Stimulated activated CD8-positive, alpha-beta memory T cell treated with anti-CD3 and anti-CD28 coated beads, Interleukin-2, amount 100 ng/mL, for 48 hours (primary cell): ENCODE data around the gene SCNN1A.
"Not testable (repeated sequence)": the region's sequence is repeated elsewhere in the genome, so short reads cannot be mapped to it uniquely, and the experiment has no call there.

ENCODE experiments used
- DNase-seq, 2 donors: peaks; one replicate each; pipeline ENCODE4 v3.0.0-alpha.2; 2020; ENCODE audit warnings: low read depth in 2 of 2

Gene SCNN1A

DNA sequence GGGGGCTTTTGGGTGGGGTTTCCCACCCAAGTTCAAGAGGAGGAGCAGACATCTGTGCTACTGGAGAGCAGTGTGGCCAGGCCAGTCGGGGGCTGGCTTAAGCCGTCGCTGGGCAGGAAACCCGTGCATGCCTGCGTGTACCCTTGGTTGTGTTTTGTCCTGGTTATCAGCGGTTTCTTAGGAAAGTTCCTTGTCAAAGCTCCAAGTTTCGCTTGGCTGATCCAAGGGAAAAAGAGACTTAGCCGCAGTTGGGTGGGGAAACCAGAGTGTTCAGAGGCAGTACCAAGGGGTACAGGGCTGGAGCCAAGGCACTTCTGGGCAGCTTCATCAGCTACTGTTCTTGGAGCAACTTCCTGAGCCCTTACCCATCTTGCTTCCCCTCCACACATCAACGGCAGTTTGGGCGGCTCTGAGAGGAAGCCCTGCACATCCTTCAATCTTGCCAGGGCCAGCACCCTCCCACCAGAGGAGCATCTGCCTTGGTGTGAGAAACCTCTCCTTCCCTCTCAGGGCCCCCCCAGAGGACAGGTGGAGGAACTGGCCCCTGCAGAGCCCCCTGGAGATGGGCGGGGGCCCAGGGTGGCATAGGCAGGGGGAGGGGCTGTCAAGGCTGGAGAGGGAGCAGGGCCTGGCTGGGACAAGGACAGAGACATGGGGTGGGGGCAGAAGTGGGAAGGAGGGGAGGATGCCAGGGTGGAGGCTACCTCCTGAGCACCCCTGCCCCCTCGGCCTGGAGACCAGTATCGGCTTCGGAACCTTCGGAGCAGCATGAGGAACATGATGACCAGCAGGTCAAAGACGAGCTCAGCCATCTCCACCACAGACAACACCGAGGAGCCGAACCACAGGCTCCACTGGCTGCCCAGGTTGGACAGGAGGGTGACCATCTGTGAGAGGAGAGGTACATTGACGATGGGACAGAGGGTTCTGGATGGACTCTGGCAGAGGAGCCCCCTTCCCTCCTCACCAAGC, 27.7 kb downstream of the SCNN1A start:
- DNase-seq, result no peak

GRCh38 chr12:6346942-6347341, 28.4 kb downstream of the SCNN1A start:
- DNase-seq, result no peak

DNA sequence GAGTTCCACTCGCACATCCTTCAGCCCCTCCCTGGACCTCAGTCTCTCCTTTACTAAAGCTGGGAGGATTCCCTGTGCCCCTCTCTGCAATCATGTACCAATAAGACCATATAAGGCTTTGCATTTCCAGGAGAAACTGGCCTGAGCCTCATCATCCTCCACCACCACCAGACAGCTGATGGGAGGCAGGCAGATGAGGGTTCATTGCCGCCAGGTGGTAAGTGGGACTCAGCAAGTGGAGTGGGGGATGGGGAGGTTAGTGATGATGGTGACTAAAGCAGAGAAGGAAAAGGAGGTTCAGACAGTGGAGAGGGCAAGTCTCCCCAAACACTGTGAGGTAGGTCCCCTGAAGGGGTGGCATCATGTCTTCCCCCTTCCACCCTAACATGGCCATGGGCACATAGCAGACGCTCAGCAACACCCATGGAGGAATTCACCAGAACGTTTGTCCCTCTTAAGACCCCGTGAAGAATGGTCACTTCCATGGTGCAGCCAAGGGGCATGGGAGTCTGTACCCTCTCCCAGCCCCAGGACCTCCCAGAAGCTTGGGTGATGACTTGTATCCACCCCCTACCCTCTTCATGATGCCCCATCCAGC, 29.0 kb downstream of the SCNN1A start:
- DNase-seq, result no peak

DNA sequence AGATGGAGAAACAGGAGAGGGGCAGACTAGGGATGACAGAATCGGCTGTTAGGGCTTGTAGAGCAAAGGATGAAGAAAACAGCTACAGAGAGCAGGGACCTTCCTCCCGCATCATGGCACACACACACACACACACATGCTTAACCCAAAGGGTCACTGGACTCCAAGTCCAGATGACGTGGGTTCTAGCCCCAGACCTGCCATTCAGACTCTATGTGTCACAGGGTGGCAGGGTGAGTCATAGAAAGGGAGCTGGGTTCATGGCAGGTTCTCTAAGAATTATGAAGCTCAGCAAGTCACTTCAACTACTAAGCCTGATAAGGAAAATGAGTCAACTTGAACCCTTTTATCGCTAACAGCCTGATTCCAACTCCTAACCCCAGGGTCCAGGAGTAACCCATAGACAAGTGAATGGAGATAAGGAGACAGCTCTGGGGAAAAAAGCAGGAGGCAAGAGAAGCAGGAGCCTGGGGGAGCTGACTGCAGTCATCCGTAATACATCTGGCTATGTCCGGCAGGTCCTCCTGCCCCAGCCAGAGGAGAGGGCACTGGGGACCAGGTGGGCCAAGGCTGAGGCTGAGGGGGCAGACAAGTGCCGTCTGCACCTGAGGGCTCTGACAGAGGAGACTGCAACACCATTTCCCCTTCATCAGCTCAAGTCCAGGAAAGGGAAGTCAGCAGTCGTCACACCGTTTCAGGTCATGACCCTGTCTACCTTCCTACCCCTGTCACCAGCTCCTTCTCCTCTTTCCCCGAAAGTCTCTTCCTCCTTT, 29.9 kb downstream of the SCNN1A start:
- no peak for DNase-seq

DNA sequence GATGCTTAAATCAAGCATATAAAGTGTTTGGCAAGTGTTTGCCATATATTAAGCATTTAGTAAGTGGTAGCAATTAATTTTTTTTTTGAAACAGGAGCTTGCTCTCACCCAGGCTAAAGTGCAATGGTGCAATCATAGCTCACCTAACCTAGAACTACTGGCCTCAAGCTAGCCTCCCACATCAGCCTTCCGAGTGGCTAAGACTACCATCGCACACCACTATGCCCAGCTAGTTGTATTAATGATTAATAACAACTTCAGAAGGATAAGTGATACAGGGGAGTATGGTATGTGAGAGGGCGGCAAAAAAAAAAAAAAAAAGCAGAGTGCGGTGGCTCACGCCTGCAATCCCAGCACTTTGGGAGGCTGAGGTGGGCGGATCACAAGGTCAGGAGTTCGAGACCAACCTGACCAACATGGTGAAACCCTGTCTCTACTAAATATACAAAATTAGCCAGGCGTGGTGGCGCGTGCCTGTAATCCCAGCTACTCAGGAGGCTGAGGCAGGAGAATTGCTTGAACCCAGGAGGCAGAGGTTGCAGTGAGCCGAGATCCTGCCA, 31.2 kb downstream of the SCNN1A start:
- not testable (repeated sequence) for DNase-seq

GRCh38 chr12:6343518-6343917, 31.8 kb downstream of the SCNN1A start:
- no peak for DNase-seq

- DNase-seq, result no peak
These were observed 33.0 kb downstream of the SCNN1A start for GRCh38 chr12:6342140-6342889.

- DNase-seq, result no peak
These were observed 33.8 kb downstream of the SCNN1A start, which contains the start of gene TNFRSF1A for GRCh38 chr12:6341417-6342139. Gene TNFRSF1A, minus strand, starts transcription at chr12:6342076. Its CDS starts 262 bp downstream, at chr12:6341814.

DNA sequence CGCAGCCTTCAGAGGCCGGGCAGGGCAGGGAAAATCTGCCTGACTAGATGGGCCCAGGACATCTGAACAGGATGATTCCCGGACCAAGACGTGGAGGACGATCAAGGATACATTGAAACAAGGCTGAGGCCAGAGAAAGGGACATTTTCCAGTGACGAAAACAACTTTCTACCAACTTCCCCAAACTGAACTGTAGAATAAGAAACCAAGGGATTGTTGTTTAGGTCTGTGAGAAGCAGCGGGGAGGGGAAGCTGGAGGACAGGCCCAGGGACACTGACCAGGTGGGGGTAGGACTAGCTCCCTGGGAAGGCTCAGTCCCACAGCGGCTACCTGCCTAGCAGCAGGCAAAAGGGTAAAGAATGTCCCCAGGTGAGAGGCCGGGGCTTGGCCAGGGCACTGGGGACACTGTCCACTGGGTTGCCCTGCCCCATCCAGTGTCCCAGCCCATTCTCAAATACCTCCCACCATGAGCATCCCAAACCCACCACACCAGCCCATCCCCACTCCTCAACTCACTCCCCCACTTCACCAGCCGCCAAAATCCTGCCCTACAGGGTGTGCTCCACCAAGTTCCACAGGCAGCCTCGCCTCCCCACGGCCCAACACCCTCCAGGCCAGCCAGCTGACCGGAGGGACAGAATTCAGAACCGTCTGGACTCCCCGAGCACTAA, 34.5 kb downstream of the SCNN1A start:
- DNase-seq, result no peak

DNA sequence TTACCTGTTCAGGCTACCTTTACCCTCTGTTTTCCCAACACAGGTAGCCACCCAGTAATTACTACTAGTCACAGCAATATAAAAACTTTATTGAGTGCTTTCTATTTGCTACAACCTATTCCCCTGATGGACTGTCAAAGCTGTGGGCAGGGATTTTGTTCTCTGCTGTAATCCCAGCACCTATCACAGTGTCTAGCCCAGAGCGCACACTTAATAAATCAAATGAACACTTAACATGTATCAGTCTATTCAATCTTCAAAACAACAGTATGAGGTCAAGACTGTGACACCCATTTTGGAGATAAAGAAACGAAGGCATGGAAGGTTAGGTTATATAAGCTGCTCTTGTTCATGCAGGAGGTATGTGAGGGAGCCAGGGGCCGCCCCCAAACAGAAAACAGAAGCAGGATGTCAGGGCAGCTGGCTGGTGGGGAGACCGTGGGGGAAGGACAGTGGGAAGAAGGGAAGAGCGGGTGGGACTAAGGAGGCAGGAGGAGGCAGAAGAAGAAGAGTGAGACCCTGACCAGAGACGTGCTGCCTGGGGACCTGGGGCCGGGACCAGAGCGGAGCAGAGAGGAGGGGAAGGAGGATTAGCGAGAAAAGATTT, 35.2 kb downstream of the SCNN1A start:
- no peak for DNase-seq

DNA sequence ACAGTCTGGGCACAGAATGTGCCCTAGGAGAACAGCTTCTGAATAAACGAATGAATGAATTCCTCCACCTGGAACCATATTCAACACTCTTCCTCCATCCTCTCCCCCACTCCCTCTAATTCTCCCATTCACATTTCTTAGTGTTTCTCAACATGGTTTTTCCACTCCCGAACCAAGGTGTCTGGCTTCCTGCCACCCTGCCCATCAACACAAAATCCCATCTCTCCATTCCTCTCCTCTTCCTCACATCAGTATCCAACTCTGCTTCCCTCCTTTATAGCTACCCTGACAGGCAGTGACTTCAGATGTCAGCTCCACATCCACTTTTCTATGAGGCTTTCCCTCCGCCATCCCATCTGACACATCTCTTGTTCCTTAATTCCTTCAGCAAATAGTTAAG, 36.4 kb downstream of the SCNN1A start:
- DNase-seq, result no peak

DNA sequence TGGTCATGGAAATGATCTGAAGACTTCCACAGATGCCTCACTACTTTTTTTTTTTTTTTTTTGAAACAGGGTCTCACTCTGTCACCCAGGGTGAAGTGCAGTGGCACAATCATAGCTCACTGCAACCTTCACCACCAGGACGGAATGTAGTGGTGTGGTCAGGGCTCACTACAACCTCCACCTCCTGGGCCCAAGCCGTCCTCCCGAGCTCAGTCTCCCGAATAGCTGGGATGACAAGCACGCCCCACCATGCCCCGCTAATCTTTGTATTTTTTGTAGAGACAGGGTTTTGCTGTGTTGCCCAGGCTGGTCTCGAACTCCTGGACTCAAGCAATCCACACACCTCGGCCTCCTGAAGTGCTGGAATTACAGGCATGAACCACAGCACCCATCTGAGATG, 36.8 kb downstream of the SCNN1A start:
- not testable (repeated sequence) for DNase-seq

DNA sequence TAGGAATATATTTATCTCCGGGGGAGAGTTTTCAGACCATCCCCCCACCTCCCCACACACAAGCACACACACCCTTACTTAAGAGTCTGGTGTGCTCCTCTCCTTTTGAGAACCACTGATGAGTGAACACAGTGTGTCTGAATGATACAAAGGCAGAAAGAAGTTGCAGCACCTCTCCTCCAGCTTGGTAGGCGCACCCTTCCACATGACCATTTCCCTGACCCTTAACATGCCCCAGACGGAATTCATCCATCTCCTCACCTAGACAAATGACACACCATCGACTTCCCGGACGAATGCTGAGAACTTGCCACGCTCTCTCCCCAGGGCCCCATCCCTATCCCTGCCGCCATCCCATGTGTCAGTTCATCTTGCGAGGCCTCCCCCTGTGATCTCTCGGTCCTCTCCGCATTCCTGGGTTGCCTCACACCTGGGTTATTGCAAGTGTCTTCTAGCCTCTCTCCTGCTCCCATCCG, 37.4 kb downstream of the SCNN1A start:
- no peak for DNase-seq

- no peak for DNase-seq
These were observed 38.2 kb downstream of the SCNN1A start for GRCh38 chr12:6336889-6337853.

- DNase-seq, result peak in 1 of 2 donors; percentile 60
These were observed 39.1 kb downstream of the SCNN1A start for GRCh38 chr12:6336079-6336888.

GRCh38 chr12:6335451-6336078, 39.8 kb downstream of the SCNN1A start:
- peak; percentile 80 to 82 for DNase-seq

DNA sequence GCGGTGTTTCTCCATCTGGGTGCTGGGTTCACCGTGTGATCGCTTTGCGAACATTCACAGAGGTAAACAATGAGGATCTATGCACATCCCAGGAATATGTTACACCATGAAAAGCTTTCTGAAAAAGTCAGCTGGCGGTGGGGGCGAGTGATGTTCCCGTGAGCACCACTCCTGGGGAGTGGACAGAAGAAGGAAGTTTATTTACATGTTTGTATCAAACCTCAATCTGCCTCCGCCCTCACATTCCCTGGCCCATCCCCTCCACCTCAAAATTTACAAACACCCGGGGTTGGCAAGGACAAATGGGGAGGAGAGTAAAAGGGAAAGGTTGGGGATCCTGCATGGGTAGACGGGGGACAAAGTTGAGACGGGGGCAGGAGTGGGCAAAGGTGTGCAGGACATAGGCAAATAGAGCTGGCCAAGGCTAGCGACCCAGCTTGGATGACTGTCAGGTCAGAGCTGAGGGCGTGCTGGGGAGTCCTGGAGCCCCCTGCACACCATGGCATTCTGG, 40.4 kb downstream of the SCNN1A start:
- no peak for DNase-seq
